GM12875 (cell line): ENCODE measurements around the gene CECR2.
A peak's percentile ranks its signal among the peaks of the same experiment; 100 is the strongest.

Experiments used
- H3K4me3 ChIP-seq: one replicate; pipeline ENCODE4 v1.5.1; 2011; ENCODE audit warnings: low read depth, low read length, control low read depth
- CTCF ChIP-seq: IDR thresholded peaks from 2 replicates; pipeline ENCODE4 v1.5.1; 2011; ENCODE audit warnings: low read depth, mild to moderate bottlenecking, control low read depth, inconsistent platforms, low read length, moderate library complexity, borderline replicate concordance; ENCODE audit not compliant: insufficient read depth

The CECR2 gene

GRCh38 chr22:17366329-17366728, 2.9 kb upstream of the CECR2 start:
- TF ChIP-seq CTCF: no peak
- H3K4me3 ChIP-seq: no peak overlapping the region

GRCh38 chr22:17366830-17367229, 2.4 kb upstream of the CECR2 start:
- TF ChIP-seq CTCF: peak; percentile 23; the same call in 1 of the 2 replicates

GRCh38 chr22:17368144-17368543, 1.1 kb upstream of the CECR2 start:
- TF ChIP-seq CTCF: no peak
- no peak overlapping the region for H3K4me3 ChIP-seq

More at GRCh38 chr22:17366830-17367229, 2.4 kb upstream of the CECR2 start:
- H3K4me3 ChIP-seq: no peak overlapping the region

DNA sequence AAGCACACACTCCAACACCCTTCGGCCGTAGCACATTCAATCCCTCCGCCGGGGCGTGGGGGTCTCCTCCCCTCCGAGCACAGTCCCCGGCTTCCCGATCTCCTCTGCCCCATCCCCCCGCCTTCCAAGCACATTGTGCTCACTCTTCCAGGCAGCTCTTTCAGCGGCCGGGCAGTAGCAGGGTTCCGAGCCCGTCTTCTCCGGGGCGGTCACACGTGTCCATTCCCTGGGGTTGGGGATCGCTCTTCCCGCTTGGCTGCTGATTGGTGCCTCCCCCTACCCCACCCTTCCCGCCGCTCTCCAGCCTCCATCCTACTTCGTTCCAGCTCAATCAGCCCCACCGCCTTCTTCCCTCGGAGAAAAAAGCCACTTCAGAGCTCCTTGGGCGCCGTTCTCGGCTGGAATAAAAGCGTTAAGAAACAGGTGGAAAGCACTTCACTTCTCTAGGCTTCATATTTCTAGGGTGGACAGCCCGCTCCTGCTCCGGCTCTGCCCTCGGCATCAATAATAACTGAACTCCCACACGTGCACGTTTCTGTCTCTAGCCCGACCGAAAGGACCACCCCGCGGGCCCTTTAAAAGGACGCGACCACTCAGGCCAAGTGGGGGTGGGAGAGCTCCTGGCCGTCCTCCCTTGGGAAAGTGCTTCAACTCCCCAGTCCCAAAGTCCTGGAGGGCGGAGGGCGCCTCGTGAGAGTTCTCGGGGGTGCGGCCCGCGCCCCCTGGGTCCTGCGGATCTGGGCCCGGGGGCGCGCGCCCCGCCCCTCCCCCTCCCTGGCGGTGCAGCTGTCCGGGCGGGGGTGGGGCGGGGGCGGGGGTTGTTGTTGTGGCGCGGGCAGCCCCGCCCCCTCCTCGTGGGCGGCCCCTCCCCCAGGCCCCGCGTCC, 464 bp upstream of the CECR2 start:
- TF ChIP-seq CTCF: no peak
- H3K4me3 ChIP-seq: no peak overlapping the region

GRCh38 chr22:17370026-17370765, 936 bp downstream of the CECR2 start:
- no peak overlapping the region for H3K4me3 ChIP-seq
- no peak for TF ChIP-seq CTCF

- TF ChIP-seq CTCF: no peak
Observed at GRCh38 chr22:17370766-17371432, 1.6 kb downstream of the CECR2 start.

More at GRCh38 chr22:17370766-17371432, 1.6 kb downstream of the CECR2 start:
- H3K4me3 ChIP-seq: no peak overlapping the region
